SH-SY5Y (cell line): Measurements from ENCODE around the gene GPRASP3.

Source experiments
- GATA2 ChIP-seq: IDR thresholded peaks from 2 replicates; pipeline ENCODE4 v1.6.1; 2011; ENCODE audit warnings: mild to moderate bottlenecking, low read depth, low read length
- GATA3 ChIP-seq: IDR thresholded peaks from 2 replicates; pipeline ENCODE4 v1.6.1; 2011; ENCODE audit warnings: low read depth, mild to moderate bottlenecking, low read length, moderate library complexity

DNA sequence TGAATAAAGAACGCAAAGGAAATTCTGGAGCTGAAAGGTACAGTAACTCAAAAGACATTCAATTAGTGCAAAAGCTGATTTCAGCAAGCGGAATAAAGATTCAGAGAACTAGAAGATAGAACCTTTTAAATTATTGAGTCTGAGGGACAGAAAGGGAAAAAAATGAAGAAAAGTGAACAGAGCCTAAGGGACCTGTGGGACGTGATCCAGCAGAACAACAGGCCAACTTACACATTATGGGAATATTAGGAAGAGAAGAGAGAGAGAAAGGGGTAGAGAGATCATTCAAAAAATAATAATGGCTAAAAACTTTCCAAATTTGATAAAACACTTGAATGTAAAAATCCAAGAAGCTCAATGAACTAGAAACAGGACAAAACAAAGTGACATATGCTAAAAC, 25.8 kb upstream of the GPRASP3 start:
- TF ChIP-seq GATA2 (no peak), GATA3 (no peak)
